Adipose tissue (tissue), 3 donors: Measurements from ENCODE around the gene SMIM28. TPM values are rescaled to one million over a fixed set of nuclear protein-coding genes. Genes with fewer than 3 reads are reported as not detected.

Experiments used
- H3K27ac ChIP-seq: one replicate; pipeline ENCODE4 v1.5.1; 2013; ENCODE audit warnings: low read depth, low read length
- WGBS, 3 donors: extraction: QIAGEN DNeasy Blood & Tissue Kit; methylation state at CpG; one replicate each; pipeline ENCODE4 v1.1.7; 2013; 5-methylcytosine and 5-hydroxymethylcytosine counted together
- polyA plus RNA-seq, 3 donors: library from polyadenylated mRNA; stranded (reverse); fragments of 200-250 nt; gene quantifications; one replicate each; pipeline ENCODE4 v1.2.3, GENCODE V29; 2013
- donor health status: healthy with polysubstance abuse.
- donor health status: Bipolar disorder and iron deficiency.
- donor health status: healthy.

SMIM28 gene
- polyA plus RNA-seq, 3 donors, result not detected

GRCh38 chr6:138371452-138371711 lies 6.3 kb upstream of the SMIM28 start:
- no peak overlapping the region for H3K27ac ChIP-seq
- WGBS, 3 donors, result 31 to 76% (median 74%) methylated on average over 3 of the region's 3 CpGs

GRCh38 chr6:138371720-138372119 lies 6.0 kb upstream of the SMIM28 start:
- WGBS, 3 donors, result 36 to 52% (median 38%) methylated on average over 3 of the region's 3 CpGs
- no peak overlapping the region for H3K27ac ChIP-seq

- H3K27ac ChIP-seq, result no peak overlapping the region
These were observed 4.8 kb upstream of the SMIM28 start for GRCh38 chr6:138372711-138373463.

DNA sequence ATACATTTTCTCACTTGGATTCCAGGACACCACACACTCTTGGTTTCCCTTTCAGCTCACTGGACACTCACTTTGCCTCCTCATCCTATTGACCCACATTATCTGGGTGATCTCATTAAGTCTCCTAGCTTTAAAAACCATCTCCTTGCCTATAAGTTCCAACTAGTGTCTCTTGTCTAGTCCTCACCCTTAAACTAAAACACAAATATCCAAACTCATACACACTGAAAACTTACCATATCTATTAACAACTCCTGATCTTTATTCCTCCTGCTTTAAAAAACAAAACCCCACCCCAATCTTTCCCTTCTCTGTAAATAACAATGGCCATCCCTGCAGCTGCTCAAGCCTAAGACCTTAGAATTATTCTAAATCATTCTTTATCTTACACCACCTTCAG lies 3.5 kb upstream of the SMIM28 start:
- no peak overlapping the region for H3K27ac ChIP-seq

GRCh38 chr6:138374815-138375214 lies 2.9 kb upstream of the SMIM28 start:
- H3K27ac ChIP-seq, result no peak overlapping the region
- 91 to 94% (median 93%) methylated on average over 2 of the region's 2 CpGs for WGBS, 3 donors

GRCh38 chr6:138377042-138377441 lies 663 bp upstream of the SMIM28 start:
- no peak overlapping the region for H3K27ac ChIP-seq

GRCh38 chr6:138378463-138378862 lies 758 bp downstream of the SMIM28 start:
- WGBS, 3 donors, result 41 to 88% (median 84%) methylated on average over 4 of the region's 4 CpGs
- H3K27ac ChIP-seq, result no peak overlapping the region

DNA sequence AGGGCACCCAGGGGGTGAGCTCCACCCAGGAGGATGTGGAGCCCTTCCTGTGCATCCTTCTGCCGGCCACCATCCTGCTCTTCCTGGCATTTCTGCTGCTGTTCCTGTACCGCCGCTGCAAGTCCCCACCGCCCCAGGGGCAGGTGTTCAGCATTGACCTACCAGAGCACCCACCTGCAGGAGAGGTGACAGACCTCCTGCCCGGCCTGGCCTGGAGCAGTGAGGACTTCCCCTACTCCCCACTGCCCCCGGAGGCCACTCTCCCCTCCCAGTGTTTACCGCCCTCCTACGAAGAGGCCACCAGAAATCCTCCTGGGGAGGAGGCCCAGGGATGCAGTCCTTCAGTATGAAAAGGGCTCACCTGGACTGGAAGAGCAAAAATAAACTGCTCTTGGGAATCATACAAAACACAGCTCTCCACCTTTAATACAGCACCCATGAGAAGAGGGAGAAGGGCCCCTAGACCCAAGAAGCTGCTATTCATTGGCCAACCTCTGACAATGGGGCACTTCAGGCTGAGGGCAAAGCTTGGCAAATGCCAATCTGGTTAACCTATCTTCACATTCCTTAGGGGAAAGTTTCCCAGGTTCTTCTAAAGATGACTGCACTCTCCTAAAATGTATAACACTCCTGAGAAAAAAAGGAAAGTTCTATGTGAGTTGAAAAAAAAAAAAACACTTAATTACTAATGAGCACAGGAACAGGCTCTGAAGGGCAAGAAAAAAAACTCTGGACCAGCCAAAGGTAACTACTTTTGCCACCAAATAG lies 5.0 kb downstream of the SMIM28 start:
- 69 to 89% (median 72%) methylated on average over 8 of the region's 8 CpGs for WGBS, 3 donors
- no peak overlapping the region for H3K27ac ChIP-seq

- WGBS, 3 donors, result 63 to 79% (median 66%) methylated on average over 3 of the region's 3 CpGs
- H3K27ac ChIP-seq, result no peak overlapping the region
These were observed 6.1 kb downstream of the SMIM28 start for GRCh38 chr6:138383776-138384175.

DNA sequence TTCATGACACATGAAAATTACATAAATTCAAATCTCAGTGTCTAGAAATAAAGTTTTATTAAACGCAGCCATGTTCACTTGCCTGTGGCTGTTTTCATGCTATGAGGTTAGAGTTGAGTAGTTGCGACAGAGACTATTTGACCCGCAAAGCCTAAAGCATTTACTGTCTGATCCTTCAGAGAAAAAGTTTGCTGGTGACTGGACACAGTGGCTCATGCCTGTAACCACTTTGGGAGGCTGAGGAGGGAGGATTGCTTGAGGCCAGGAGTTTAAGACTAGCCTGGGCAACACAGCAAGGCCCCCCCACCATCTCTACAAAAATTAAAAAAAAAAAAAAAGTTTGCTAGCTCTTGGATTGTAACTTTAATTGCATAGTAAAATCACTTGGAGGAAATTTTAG lies 9.2 kb downstream of the SMIM28 start:
- 88 to 94% (median 90%) methylated on average over 3 of the region's 3 CpGs for WGBS, 3 donors
- H3K27ac ChIP-seq, result no peak overlapping the region

- 55 to 95% (median 92%) methylated on average over 8 of the region's 8 CpGs for WGBS, 3 donors
These were observed 10.1 kb downstream of the SMIM28 start for GRCh38 chr6:138387577-138388368.

DNA sequence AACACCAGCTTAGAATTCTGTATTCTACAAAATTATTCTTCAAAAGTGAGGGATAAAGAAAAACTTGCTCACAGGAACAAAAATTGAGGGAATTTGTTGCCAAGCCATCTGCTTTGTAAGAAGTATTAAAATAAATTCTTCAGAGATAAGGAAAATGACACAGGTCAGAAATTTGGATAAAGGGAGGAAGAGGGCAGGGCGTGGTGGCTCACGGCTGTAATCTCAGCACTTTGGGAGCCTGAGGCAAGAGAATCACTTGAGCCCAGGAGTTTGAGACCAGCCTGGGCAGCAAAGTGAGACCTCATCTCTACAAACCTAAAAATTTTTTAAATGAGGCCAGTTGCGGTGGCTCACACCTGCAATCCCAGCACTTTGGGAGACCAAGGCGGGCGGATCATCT lies 11.8 kb downstream of the SMIM28 start:
- no peak overlapping the region for H3K27ac ChIP-seq
- 84 to 89% (median 89%) methylated on average over 5 of the region's 5 CpGs for WGBS, 3 donors

More at GRCh38 chr6:138387577-138388368, 10.1 kb downstream of the SMIM28 start:
- no peak overlapping the region for H3K27ac ChIP-seq

GRCh38 chr6:138393871-138394783 lies 16.4 kb downstream of the SMIM28 start:
- H3K27ac ChIP-seq, result no peak overlapping the region
- WGBS, 3 donors, result 70 to 76% (median 71%) methylated on average over 5 of the region's 5 CpGs

DNA sequence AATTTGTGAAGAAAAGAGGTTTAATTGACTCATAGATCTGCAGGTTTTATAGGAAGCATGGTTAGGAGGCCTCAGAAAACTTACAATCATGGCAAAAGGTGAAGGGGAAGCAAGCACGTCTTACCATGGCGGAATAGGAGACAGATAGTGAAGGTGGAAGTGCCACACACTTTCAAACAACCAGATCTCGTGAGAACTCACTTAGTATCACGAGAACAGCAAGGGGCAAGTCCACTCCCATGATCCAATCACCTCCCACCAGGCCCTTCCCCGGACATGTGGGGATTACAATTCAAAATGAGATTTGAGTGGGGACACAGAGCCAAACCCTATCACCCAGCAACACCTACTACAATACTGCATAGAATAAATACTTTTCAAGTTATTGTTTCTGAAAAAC lies 19.0 kb downstream of the SMIM28 start:
- no peak overlapping the region for H3K27ac ChIP-seq
- 88 to 97% (median 93%) methylated on average over 5 of the region's 5 CpGs for WGBS, 3 donors

DNA sequence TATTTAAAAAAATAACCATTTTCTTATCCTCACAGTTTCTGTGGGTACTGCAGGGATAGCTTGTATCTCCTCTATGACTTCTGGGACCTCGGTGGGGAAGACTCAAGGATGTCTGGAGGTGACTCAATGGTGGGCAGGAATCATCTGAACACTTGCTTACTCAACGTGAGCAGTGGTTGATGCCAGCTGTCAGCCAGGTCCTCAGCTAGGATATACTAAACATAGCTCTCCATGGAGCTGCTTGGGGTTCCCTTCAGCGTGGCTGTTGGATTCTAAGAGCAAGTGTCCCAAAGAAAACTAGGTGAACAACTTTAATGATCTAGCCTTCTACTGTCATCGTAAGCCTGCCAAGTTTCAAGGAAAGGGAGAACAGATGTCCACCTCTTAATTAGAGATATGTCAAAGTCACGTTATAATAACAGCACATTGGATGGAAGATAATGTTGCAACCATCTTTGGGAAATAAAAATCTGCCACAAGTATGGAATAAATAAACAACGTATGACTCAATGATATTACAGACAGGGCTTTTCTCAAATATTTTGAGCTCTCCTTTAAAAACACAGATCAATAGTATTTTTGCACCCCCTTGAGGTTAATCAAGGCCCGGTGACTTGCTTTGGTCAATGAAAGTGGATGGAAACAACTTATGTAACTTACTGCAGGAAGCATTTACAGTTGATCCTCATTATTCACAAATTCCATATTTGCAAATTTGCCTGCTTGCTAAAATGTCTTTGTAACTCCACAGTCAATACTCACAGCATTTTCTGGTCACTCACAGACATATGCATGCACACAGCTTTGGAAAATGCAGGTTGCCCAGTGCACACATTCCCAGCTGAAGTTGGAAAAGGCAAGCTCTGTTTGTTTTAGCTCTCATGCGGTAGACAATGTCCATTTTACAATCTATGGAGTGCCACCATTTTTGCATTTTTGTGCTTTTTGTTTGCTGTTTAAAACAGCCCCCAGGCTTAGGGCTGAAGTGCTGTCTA lies 19.7 kb downstream of the SMIM28 start:
- H3K27ac ChIP-seq, result no peak overlapping the region
- WGBS, 3 donors, result 82 to 86% (median 86%) methylated on average over 8 of the region's 8 CpGs

DNA sequence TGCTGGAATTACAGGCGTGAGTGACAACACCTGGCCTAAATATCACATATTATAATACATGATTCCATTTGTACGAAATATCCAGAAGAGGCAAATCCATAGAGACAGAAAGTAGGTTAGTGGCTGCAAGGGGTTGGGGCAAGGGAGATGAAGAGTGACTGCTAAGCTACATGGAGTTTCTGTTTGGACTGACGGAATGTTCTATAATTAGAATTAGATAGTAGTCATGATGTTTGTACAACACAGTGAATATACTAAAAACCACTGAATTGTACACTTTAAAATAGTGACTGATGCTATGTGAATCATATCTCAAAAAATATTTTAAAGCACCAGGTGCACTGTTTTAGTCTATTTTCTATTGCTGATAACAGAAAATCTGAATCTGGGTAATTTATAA lies 22.6 kb downstream of the SMIM28 start:
- WGBS, 3 donors, result 80 to 94% (median 93%) methylated on average over 3 of the region's 3 CpGs

More for the DNA sequence above, 22.6 kb downstream of the SMIM28 start:
- no peak overlapping the region for H3K27ac ChIP-seq
